CD4-positive, alpha-beta T cell treated with Interferon gamma for 1 hour (primary cell): ENCODE data around the gene OCSTAMP.

ENCODE experiments used
- DNase-seq: peaks from one replicate; pipeline ENCODE4 v3.0.0-alpha.2; 2020

Gene OCSTAMP

DNA sequence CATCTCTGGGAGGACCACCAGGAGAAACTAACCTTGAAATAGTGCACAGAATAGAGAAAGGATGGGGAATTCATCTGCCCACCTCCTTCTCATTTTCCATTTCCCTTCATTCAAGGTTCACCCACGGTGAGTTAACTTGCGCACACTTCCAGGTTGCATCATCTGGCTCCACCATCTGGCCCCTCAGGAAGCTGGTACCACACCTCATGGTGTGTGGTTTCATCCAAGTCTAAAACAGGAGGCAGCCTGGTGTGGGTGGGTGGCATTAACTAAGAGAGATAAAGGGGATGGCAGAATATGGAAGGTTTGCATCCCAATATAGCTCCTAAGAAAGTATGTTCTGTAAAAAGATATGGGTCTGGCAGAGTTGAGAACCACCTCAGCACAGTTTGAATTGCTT, 40.9 kb downstream of the OCSTAMP start:
- no peak for DNase-seq

DNA sequence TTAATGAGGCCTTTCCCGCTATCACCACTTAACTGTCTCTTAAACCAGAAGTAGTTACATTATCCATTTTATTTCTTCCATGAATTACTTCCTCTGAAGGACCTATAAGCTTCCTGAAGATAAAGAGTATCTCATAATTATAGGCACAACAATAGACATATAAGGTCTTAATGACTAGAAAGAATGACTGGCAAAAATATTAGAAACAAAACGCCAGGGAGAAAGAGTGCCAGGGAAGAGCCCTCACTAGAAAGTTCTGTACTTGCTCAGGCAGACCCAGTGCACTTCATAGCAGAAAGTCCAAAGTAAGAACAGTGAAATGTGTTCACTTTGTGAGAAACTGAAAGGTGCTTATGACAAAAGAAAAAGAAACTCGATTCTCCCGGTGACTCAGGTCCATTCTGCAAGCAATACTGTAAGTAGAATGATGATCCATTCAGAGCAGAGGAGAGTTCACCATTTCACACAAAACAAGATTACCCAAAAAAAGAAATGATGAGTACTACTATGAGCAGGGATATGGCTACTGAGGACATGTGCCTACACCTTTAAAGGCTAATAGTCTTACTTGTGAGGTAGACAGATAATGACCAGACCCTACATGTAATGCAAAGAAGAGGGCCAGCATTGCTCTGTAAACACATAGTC, 42.6 kb downstream of the OCSTAMP start:
- no peak for DNase-seq

DNA sequence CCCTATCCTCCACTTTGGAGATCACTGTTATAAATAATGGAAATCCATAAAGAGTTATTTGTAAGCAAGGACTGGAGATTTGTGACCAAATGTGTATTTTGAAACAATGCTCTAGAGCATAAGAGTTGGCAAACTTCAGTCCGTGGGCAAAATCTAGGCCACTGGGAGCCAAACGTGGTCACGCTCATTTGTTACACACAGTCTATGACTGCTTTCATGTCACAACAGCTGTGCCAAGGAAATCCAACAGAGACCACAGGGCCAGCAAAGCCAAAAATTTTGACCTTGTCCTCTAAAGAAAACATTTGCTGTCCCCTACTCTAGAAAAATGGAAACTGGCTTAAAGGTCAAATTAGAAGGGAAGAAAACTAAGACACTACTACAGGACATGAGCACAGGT, 44.9 kb downstream of the OCSTAMP start:
- no peak for DNase-seq

DNA sequence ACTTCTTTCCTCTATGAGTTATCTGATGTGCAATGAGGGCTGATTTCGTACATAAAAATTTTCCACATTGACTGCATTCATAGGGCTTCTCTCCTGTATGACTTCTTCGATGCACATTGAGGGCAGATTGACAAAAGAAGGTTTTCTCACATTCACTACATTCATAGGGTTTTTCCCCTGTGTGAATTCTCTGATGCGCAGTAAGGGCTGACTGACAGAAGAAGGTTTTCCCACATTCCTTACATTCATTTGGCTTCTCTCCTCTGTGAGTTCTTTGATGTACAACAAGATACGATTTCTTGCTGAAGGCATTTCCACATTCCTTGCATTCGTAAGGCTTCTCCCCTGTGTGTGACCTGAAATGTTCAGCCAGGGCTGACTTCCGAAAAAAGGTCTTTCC, 48.5 kb downstream of the OCSTAMP start:
- no peak for DNase-seq

DNA sequence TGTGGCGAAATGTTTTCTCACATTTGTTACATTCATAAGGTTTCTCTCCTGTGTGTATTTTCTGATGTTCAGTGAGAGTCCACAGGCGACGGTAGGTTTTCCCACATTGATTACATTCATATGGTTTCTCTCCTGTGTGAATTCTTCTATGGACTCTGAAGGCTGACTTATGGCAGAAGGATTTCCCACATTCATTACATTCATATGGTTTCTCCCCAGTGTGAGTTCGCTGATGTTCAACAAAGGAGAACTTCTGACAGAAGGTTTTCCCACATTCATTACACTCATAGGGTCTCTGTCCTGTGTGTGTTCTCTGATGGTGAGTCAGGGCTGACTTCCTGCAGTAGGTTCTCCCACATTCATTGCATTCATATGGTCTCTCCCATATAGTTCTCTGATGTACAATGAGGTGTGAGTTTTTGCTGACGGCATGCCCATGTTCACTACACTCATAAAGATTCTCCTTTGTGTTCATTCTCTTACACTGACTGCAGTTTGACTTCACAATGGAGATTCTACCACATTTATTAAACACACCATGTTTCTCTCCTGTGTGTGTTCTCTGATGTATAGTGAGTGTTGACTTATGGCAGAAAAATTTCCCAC, 49.0 kb downstream of the OCSTAMP start:
- DNase-seq: no peak

DNA sequence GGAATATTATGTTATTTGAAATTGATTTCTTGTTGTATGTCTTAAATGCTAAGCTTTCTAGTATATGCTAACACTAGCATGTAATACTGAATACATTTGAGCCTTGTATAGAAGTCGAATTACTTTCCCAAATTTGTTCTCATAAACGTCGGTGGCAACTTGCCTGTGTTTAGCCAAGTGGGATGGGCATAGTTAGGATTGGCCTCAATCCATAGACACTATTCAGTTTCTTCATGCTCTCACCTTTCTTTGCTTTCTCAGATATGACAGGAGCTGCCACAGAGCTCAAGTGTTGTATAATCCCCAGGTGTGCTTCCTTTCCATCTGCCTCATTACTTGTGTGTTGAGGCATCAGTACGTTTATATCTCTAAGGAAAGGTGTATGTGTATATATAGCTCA, 56.4 kb downstream of the OCSTAMP start:
- no peak for DNase-seq

DNA sequence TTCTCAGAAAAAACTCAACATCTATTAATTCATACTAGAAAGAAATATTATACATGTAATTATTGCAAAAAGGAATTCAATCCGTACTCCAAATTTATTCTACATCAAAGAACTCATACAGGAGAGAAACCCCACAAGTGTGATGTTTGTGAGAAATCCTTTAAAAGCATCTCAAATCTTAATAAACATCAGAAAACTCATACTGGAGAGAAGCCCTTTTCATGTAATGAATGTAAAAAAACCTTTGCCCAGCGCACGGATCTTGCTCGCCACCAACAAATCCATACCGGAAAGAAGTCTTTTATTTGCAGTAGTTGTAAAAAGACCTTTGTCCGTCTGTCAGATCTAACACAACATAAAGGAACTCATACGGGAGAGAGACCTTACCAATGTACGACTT, 59.1 kb downstream of the OCSTAMP start:
- DNase-seq: no peak
